ENCODE data around the gene BDH1.

BDH1 gene

GRCh38 chr3:197516517-197516889 is 39.3 kb downstream of the BDH1 start:
- H3K4me2 ChIP-seq (ENCODE audit: low read length) = no peak overlapping the region
- no peak overlapping the region for H3K4me3 ChIP-seq (ENCODE audit: low read length)
- peaks cover 15% of the 10 kb centered on the region for H3K4me1 ChIP-seq (ENCODE audit: low read length)
- no peaks in the 10 kb centered on the region for H3K79me2 ChIP-seq (ENCODE audit: low read length)
- no peaks in the 10 kb centered on the region for H3K27me3 ChIP-seq (ENCODE audit: low read depth, low read length)
- H3K9me3 ChIP-seq (ENCODE audit: insufficient read depth, low read length) = no peaks in the 10 kb centered on the region
- TF ChIP-seq EZH2phosphoT487 (IDR thresholded peaks at IDR 0.05; ENCODE audit: low read depth) = no peak
- no peak for TF ChIP-seq CTCF (IDR thresholded peaks at IDR 0.05; ENCODE audit: low read depth, low read length)
- H3K9ac ChIP-seq (ENCODE audit: low read length) = no peak overlapping the region
- H2AFZ ChIP-seq (ENCODE audit: low read depth, low read length) = no peak overlapping the region
- H4K20me1 ChIP-seq (ENCODE audit: insufficient read depth, low read length) = no peaks in the 10 kb centered on the region
- peaks cover 8% of the 10 kb centered on the region for H3K36me3 ChIP-seq (replicated peaks; ENCODE audit: low read depth, low read length)
- H3K27ac ChIP-seq (ENCODE audit: low read length) = no peak overlapping the region

GRCh38 chr3:197514786-197515355 is 40.9 kb downstream of the BDH1 start:
- no peak overlapping the region for H2AFZ ChIP-seq (ENCODE audit: low read depth, low read length)
- H4K20me1 ChIP-seq (ENCODE audit: insufficient read depth, low read length) = no peaks in the 10 kb centered on the region
- H3K4me1 ChIP-seq (ENCODE audit: low read length) = peaks cover 8% of the 10 kb centered on the region; the same call in 1 of the 2 replicates
- no peak overlapping the region for H3K27ac ChIP-seq (ENCODE audit: low read length)
- H3K4me2 ChIP-seq (ENCODE audit: low read length) = no peak overlapping the region
- peaks cover 10% of the 10 kb centered on the region for H3K36me3 ChIP-seq (replicated peaks; ENCODE audit: low read depth, low read length)
- TF ChIP-seq EZH2phosphoT487 (IDR thresholded peaks at IDR 0.05; ENCODE audit: low read depth) (no peak), CTCF (IDR thresholded peaks at IDR 0.05; ENCODE audit: low read depth, low read length) (no peak)
- no peaks in the 10 kb centered on the region for H3K79me2 ChIP-seq (ENCODE audit: low read length)
- no peaks in the 10 kb centered on the region for H3K9me3 ChIP-seq (ENCODE audit: insufficient read depth, low read length)
- no peaks in the 10 kb centered on the region for H3K27me3 ChIP-seq (ENCODE audit: low read depth, low read length)
- no peak overlapping the region for H3K9ac ChIP-seq (ENCODE audit: low read length)
- H3K4me3 ChIP-seq (ENCODE audit: low read length) = no peak overlapping the region

GRCh38 chr3:197513953-197514785 is 41.6 kb downstream of the BDH1 start:
- no peak overlapping the region for H3K4me3 ChIP-seq (ENCODE audit: low read length)

More at GRCh38 chr3:197513953-197514785, 41.6 kb downstream of the BDH1 start:
- Histone ChIP-seq H3K4me2 (ENCODE audit: low read length) (no peak overlapping the region), H3K9me3 (ENCODE audit: insufficient read depth, low read length) (no peaks in the 10 kb centered on the region), H3K27me3 (ENCODE audit: low read depth, low read length) (no peaks in the 10 kb centered on the region), H3K79me2 (ENCODE audit: low read length) (no peaks in the 10 kb centered on the region), H3K4me1 (ENCODE audit: low read length) (peaks cover 8% of the 10 kb centered on the region; the same call in 1 of the 2 replicates), H2AFZ (ENCODE audit: low read depth, low read length) (no peak overlapping the region), H4K20me1 (ENCODE audit: insufficient read depth, low read length) (no peaks in the 10 kb centered on the region), H3K9ac (ENCODE audit: low read length) (no peak overlapping the region), H3K27ac (ENCODE audit: low read length) (no peak overlapping the region), H3K36me3 (replicated peaks; ENCODE audit: low read depth, low read length) (peaks cover 10% of the 10 kb centered on the region)
- TF ChIP-seq CTCF (IDR thresholded peaks at IDR 0.05; ENCODE audit: low read depth, low read length) (no peak), EZH2phosphoT487 (IDR thresholded peaks at IDR 0.05; ENCODE audit: low read depth) (no peak)

All from OCI-LY3 (cell line).